ENCODE measurements around the gene HELB.

The HELB gene

DNA sequence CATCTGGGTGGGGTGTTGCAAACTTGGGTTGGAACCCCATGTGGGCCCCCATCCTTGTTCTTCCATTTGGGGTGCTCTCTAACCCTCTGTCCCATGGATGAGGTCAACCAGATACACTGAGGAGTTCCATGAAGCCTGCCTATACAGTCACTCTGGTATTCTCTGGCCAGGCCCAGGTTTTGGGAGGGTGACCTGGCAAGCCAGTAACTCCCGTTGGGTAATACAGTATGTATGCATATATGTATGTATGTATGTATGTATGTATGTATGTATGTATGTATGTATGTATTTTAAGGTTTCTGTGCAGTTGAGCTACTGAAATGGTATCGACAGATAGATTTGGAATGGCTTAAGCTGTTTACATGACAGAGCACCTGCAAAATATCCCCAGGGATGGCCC lies 12.8 kb upstream of the HELB start:
- TF ChIP-seq PPARA (CRISPR knock-in tag; IDR thresholded peaks at IDR 0.05; ENCODE audit: borderline replicate concordance) (no peak), ZFP30 (CRISPR knock-in tag; IDR thresholded peaks at IDR 0.05) (no peak), OSR1 (CRISPR knock-in tag; IDR thresholded peaks at IDR 0.05) (no peak)
- TF ChIP-seq, protein P1, sequence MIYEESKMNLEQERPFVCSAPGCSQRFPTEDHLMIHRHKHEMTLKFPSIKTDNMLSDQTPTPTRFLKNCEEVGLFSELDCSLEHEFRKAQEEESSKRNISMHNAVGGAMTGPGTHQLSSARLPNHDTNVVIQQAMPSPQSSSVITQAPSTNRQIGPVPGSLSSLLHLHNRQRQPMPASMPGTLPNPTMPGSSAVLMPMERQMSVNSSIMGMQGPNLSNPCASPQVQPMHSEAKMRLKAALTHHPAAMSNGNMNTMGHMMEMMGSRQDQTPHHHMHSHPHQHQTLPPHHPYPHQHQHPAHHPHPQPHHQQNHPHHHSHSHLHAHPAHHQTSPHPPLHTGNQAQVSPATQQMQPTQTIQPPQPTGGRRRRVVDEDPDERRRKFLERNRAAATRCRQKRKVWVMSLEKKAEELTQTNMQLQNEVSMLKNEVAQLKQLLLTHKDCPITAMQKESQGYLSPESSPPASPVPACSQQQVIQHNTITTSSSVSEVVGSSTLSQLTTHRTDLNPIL (CRISPR knock-in tag; IDR thresholded peaks at IDR 0.05; ENCODE audit: low read depth) = no peak
- TF ChIP-seq, protein P2, sequence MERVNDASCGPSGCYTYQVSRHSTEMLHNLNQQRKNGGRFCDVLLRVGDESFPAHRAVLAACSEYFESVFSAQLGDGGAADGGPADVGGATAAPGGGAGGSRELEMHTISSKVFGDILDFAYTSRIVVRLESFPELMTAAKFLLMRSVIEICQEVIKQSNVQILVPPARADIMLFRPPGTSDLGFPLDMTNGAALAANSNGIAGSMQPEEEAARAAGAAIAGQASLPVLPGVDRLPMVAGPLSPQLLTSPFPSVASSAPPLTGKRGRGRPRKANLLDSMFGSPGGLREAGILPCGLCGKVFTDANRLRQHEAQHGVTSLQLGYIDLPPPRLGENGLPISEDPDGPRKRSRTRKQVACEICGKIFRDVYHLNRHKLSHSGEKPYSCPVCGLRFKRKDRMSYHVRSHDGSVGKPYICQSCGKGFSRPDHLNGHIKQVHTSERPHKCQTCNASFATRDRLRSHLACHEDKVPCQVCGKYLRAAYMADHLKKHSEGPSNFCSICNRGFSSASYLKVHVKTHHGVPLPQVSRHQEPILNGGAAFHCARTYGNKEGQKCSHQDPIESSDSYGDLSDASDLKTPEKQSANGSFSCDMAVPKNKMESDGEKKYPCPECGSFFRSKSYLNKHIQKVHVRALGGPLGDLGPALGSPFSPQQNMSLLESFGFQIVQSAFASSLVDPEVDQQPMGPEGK (CRISPR knock-in tag; IDR thresholded peaks at IDR 0.05; ENCODE audit: borderline replicate concordance) = no peak
- no peak for ATAC-seq

DNA sequence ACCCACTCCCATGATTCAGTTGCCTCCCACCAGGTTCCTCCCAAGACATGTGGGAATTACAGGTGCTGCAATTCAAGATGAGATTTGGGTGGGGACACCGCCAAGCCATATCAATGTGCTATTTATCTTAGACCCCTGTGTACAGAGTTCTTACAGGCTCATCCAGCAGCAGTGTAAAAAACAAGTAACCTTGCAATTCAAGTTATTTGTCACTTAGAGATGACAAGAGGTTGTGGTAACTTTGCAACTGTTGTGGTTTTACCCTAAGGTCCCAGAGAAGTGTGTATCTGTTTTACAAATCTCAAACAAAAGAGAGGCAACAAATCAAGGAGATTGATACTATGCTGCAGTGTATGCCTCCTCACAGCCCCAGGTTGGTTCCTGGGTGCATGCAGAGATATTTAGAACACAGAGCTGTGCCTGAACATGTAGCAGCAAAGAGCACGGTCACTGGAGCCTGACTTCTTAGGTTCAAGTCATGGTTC lies 11.5 kb upstream of the HELB start:
- TF ChIP-seq ZNF565 (CRISPR knock-in tag; conservative IDR thresholded peaks at IDR 0.05; ENCODE audit: low read depth) (no peak), OSR1 (CRISPR knock-in tag; IDR thresholded peaks at IDR 0.05) (no peak), RARB (CRISPR knock-in tag; IDR thresholded peaks at IDR 0.05) (no peak), ARNTL (CRISPR knock-in tag; IDR thresholded peaks at IDR 0.05; ENCODE audit: borderline replicate concordance, low read depth) (no peak), TCF4 (CRISPR knock-in tag; IDR thresholded peaks at IDR 0.05; ENCODE audit: borderline replicate concordance) (no peak), GLIS3 (CRISPR knock-in tag; IDR thresholded peaks at IDR 0.05) (no peak), TOX (CRISPR knock-in tag; IDR thresholded peaks at IDR 0.05; ENCODE audit: borderline replicate concordance) (no peak)
- TF ChIP-seq, protein P3, sequence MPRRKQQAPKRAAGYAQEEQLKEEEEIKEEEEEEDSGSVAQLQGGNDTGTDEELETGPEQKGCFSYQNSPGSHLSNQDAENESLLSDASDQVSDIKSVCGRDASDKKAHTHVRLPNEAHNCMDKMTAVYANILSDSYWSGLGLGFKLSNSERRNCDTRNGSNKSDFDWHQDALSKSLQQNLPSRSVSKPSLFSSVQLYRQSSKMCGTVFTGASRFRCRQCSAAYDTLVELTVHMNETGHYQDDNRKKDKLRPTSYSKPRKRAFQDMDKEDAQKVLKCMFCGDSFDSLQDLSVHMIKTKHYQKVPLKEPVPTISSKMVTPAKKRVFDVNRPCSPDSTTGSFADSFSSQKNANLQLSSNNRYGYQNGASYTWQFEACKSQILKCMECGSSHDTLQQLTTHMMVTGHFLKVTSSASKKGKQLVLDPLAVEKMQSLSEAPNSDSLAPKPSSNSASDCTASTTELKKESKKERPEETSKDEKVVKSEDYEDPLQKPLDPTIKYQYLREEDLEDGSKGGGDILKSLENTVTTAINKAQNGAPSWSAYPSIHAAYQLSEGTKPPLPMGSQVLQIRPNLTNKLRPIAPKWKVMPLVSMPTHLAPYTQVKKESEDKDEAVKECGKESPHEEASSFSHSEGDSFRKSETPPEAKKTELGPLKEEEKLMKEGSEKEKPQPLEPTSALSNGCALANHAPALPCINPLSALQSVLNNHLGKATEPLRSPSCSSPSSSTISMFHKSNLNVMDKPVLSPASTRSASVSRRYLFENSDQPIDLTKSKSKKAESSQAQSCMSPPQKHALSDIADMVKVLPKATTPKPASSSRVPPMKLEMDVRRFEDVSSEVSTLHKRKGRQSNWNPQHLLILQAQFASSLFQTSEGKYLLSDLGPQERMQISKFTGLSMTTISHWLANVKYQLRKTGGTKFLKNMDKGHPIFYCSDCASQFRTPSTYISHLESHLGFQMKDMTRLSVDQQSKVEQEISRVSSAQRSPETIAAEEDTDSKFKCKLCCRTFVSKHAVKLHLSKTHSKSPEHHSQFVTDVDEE (CRISPR knock-in tag; IDR thresholded peaks at IDR 0.05) = no peak
- TF ChIP-seq, protein P2 (CRISPR knock-in tag; IDR thresholded peaks at IDR 0.05; ENCODE audit: borderline replicate concordance) = no peak
- TF ChIP-seq, protein P1 (CRISPR knock-in tag; IDR thresholded peaks at IDR 0.05; ENCODE audit: low read depth) = no peak
- no peak for ATAC-seq

DNA sequence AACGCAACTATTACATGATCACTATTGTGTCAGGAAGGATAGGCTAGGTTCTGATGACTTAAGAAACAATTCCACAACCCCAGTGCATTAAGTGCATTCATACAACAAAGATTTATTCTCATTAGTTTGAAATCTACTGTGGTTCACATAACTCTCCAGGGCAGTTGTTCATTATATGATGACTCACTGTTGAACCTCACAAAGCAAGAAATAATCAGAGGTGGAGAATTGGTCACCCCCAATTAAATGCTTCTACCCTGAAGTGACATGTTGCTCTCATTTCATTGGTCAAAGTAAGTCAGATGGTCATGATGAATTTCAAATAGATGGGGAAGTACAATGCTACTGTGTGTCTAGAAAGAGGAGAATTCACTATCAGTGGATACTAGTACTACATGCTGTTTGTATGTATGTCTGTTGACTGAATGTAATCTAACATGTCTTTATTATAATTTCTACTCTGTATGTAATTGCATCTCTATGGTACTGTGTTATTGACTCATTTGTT lies 6.1 kb upstream of the HELB start:
- TF ChIP-seq TCF4 (CRISPR knock-in tag; IDR thresholded peaks at IDR 0.05; ENCODE audit: borderline replicate concordance) (no peak), ZNF565 (CRISPR knock-in tag; conservative IDR thresholded peaks at IDR 0.05; ENCODE audit: low read depth) (no peak), ZNF70 (CRISPR knock-in tag; IDR thresholded peaks at IDR 0.05) (no peak), RARB (CRISPR knock-in tag; IDR thresholded peaks at IDR 0.05) (no peak), BACH2 (CRISPR knock-in tag; IDR thresholded peaks at IDR 0.05; ENCODE audit: borderline replicate concordance) (no peak), ARNTL (CRISPR knock-in tag; IDR thresholded peaks at IDR 0.05; ENCODE audit: borderline replicate concordance, low read depth) (no peak)
- TF ChIP-seq, protein P4, sequence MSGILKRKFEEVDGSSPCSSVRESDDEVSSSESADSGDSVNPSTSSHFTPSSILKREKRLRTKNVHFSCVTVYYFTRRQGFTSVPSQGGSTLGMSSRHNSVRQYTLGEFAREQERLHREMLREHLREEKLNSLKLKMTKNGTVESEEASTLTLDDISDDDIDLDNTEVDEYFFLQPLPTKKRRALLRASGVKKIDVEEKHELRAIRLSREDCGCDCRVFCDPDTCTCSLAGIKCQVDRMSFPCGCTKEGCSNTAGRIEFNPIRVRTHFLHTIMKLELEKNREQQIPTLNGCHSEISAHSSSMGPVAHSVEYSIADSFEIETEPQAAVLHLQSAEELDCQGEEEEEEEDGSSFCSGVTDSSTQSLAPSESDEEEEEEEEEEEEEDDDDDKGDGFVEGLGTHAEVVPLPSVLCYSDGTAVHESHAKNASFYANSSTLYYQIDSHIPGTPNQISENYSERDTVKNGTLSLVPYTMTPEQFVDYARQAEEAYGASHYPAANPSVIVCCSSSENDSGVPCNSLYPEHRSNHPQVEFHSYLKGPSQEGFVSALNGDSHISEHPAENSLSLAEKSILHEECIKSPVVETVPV (CRISPR knock-in tag; IDR thresholded peaks at IDR 0.05) = no peak
- TF ChIP-seq, protein P5, sequence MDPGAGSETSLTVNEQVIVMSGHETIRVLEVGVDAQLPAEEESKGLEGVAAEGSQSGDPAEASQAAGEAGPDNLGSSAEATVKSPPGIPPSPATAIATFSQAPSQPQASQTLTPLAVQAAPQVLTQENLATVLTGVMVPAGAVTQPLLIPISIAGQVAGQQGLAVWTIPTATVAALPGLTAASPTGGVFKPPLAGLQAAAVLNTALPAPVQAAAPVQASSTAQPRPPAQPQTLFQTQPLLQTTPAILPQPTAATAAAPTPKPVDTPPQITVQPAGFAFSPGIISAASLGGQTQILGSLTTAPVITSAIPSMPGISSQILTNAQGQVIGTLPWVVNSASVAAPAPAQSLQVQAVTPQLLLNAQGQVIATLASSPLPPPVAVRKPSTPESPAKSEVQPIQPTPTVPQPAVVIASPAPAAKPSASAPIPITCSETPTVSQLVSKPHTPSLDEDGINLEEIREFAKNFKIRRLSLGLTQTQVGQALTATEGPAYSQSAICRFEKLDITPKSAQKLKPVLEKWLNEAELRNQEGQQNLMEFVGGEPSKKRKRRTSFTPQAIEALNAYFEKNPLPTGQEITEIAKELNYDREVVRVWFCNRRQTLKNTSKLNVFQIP (CRISPR knock-in tag; IDR thresholded peaks at IDR 0.05; ENCODE audit: borderline replicate concordance, low read depth) = no peak
- ATAC-seq = no peak

All from SK-N-SH treated with all-trans-retinoic acid at 6 μM for 48 hours (cell line).